HG03520 (cell line): ENCODE data around the gene HRH2.

Source experiments
- ATAC-seq: cut with Tn5 transposase; IDR thresholded peaks from one replicate; pipeline ENCODE4 v1.9.1; 2021; ENCODE audit warnings: mild to moderate bottlenecking, moderate library complexity; ENCODE audit not compliant: unreplicated experiment

Gene HRH2

DNA sequence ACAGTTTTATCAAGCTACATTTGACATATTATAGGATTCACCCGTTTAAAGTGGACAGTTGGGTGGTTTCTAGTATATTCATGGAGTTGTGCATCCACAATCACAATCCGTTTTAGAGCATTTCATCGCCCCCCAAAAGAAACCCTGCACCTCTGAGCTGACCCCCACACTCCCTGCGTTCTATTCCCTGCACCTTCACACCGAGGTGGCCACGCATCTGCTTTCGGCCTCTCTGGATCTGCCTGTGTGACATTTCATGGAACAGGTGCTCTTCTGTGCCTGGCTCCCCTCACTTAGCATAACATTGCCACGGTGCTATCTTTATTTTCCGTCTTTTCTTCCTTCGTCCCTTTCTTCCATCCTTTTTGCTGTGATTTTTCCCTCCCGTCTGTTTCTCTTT lies 32.7 kb downstream of the HRH2 start:
- ATAC-seq: no peak

DNA sequence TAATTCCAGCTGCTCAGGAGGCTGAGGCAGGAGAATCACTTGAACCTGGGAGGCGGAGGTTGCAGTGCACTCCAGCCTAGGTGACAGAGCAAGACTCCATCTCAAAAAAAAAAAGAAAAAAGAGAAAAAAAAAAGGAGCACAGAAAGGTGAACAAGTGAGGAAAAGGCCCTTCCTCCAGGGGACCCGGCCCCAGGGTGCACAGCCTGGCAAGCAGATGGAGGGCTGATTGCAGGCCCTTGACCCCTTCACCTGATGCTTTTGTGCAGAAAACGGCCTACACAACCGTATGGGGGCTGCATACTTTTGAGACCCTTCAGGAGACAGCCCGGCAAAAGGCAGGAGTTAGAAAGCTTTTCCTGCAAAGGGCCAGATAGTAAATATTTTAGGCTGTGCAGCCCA lies 33.9 kb downstream of the HRH2 start:
- ATAC-seq: no peak

DNA sequence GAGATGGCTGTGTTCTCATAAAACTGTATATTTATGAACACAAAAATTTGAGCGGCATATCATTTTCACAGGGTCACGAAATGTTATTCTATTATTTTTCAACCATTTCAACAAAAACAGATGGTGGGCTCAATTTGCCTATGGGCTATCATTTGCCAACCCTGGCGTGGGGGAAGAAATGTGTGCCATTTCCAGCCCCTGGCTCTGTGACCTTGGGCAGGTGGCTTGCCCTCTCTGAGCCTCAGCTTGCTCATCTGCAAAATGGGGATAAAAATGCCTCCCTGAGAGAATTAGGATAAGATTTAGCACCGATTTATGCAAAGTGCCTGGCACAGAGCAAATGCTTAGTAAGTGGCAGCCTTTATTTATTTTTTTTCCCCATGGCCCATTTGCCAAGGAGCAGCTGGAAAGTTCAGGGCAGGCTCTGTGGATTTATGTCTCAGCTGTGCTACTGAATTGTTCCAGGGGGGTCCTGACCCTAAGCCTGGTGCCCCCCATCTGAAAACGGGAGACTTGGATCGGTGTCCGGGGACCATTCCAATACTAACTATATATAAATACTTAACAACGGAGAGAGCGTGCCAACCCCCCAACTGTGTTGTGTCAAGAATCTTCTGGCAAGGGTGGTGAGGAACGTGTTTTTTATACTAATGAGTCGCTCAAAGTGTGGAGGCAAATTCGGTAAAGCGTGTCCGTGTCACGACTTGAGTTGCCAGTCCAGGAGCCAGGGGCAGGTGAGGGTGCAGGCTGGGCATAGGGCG lies 34.5 kb downstream of the HRH2 start:
- ATAC-seq: no peak

DNA sequence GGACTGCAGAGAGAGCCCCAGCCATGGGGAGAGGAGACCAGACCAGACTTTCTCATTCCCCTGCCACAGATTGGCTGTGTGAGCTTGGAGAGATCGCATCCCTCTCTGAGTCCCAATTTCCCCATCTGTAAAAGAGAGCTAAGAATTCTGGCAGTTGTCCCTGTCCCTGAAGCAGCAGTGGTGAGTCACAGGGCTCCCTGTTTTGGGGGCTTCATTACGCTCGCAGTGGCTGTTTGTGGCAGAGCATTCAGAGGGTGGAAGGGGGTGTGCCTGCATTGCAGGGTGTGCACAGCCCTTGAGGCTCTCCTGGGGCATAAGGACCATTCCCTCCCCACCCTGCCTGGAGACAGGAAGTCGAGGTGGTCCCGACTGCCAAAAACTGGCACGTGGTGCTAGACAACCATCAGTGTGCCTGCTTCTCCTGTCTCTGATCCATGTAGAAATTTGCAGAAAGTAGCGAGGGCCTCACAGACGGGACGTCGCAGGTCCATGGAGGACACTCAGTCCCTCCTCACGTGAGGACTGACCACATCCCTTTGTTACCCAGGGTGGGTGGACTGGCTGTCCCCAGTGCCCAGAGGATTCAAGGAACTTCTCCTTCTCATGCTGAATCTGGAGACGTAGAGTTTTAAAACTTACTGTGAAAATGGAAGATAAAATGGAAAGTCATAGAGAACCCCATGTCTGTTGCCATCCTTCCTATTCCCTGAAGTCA lies 35.3 kb downstream of the HRH2 start:
- ATAC-seq: no peak

DNA sequence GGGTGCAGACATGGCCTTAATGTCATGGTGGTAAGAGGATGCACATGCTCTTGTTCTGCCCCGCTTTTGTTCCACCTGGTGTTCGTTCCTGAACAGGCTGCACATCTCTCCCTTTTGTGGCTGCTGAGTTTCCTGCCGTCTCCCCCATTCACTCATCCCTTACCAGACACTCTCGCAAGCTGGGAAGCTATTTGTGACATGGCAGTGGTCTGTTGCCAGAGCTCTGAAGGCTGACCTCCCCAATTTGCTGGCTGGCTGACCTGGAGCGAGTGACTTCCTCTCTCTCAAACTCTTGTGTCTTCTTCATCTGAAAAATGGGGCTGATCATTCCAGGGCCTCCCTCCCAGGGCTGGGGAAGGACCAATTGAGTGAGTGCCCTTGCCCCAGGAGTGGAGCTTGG lies 35.9 kb downstream of the HRH2 start:
- ATAC-seq: no peak

DNA sequence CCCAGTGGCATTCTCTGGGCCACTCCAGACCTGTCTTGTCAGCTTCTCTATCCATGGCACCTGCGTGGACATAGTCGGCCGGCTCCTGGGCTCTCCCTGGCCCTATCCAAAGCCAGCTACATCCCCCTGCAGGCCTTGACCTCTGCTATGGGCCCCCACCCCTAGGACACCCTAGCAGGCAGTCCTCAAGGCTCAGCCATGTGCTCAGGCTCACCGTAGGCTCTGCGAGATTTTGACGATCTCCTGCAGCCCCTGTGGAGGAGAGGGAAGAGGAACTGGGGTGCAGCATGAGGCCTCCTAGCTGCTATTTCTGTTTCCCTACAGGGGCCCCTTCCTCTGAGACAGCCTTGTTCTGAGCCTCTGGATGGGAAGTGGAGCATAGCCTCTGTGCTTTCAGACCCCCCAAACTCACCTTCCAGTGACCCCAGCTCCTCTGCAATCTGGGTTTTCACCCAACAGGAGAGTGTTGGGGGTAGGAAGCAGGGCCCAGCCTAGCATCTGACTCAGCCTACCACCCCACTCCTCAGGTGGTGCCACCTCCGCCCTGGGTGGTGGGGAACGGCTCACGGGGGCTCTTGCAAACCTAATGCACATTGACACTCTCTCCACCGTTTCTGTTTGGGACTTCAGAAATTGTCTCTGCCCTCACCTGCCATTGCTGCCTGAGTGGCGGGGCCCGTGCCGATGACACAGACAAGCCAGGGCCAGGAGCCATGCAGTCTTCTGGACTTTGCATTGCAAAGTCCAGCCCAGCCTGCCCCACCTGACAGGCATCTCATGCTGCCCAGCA lies 36.7 kb downstream of the HRH2 start:
- ATAC-seq: no peak

DNA sequence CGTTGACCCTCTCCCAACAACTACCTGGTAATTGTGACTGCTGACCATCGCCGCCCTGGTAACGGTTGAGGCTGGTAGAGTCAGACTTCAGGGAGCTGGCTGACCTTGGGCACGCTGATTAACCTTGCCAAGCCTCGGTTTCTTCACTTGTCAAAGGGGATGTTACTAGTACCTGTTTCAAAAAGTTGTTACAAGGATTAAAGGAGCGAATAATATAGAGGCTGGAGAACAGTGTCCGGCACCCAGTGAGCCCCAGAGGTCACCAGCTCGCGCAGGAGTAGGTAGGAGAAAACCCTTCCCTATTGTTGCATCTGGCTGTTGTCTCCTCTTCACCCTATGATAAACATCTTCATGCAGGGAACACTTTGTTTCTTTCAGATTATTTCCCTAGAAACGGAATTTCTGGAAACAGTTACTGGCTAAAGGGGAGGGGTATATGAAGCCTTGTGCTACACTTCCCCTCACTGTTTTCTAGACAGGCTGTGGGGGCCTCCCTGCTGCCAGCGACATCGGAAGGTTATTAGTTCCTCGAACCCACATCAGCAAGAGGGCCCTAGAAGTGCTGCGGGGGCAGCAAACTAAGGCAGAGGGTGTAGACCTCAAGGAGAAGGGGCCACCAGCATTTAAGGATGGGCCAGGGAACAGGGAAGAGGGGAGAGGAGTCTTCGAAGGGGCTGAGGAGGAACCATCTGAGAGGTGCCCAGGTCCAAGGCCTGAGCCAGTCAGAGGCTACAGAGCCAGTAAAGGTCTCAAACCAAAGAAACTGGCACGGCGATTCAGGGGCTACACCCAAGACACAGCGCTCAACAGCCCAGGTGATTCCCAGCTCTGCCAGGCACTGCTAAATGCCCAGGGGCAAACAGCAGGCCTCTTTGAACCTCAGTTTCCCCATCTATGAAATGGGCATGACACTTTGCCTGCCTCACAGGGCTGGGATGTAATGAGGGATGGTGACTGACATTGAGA lies 37.6 kb downstream of the HRH2 start:
- ATAC-seq: no peak

DNA sequence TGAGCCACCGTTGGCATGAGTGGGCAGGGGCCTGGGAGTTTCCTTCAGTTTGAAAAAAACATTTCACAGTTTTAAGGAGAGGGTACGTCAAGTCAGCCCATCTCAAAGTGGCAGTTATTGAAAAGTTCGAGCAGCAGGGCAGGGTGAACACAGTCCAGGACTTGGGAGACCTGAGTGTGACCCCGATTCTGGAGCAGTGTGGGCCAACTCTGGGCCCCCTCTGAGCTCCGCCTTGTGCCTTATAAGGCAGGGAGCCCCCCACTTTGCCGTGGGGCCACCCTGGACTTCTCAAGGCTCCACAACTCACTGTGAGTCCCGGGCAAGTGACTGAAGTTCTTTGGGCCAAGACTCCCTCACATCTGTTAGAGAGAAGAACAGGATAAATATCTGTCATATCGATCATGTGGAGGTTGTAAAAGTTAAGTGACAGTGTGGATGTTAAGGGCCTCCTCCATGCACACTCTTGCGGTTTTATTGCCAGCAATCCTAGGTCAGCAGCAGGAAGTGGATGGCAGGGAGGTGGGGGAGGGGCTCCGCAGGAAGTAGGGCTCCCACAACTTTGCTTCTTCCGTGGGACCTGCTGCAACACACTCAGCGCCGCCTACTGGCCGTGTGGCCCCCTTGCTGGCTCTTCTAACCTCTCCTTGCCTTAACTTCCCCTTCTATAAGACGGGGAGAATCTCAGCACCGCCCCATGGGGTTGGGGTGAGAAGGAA lies 38.4 kb downstream of the HRH2 start:
- ATAC-seq: no peak

DNA sequence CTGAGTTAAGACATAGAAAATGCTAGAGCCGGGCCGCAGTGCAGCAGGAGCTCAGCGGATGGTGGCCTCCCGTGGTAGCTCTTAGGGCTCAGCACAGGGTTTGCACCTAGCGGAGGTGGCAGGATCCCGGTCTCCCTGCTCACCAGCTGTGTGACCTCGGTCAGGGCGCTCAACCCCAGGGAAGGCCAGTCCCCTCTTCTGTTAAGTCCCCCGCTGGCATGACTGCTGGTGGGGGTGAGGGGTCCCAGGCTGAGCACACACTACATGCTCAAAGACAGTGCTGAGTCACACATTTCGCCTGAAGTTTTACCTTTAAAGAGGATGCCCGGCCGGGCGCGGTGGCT lies 39.0 kb downstream of the HRH2 start:
- ATAC-seq: no peak

DNA sequence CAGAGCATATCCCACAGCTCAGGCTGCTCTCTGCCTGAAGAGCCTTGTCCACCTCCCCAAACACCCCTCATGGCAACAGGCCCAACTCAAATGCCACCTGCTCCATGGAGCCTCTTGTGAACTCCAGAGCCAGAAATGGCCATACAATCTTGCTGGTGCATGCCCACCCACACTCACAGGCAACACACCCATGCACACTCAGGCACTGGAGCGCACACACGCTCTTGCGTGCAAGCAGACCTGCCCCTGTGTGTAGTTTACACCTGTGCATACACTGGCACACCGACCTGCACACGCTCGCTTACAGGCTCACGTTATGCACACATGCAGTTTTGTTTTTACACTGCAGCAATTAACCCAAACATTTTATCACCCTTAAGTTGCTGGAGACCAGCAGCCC lies 40.0 kb downstream of the HRH2 start:
- no peak for ATAC-seq

DNA sequence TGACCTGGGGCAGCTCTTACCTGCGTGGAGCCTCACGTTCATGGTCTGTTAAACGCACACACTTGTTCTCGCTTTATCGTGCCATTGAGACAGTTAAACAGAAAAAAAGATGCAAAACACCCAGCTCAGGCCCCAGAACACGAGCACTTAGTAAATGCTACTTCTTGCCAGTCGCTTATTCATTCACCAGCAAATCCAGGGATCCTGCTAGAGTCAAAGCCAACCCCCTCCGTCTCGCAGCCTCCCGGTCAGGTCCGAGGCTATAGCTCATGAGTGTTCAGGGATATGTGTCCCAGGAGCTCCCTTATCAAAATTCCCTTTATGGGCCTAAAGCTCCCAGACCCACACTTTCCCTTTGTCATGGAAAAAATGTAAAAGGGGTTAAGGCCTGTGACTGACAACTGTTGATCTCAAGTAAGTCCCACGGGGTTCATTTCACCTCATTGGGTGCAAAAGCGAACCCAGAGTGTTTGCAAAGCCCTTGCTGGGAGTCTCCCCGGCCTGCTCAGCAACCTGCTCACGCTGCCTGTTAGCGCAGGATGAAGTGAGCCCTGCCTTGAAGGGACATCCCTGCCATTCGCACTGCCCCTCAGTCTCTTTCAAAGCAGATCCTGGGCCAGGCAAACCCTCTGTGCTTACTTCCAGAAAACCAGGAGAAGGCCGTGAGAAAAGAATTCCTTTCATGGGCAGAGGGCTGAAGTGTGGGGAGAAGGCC lies 40.7 kb downstream of the HRH2 start:
- no peak for ATAC-seq

DNA sequence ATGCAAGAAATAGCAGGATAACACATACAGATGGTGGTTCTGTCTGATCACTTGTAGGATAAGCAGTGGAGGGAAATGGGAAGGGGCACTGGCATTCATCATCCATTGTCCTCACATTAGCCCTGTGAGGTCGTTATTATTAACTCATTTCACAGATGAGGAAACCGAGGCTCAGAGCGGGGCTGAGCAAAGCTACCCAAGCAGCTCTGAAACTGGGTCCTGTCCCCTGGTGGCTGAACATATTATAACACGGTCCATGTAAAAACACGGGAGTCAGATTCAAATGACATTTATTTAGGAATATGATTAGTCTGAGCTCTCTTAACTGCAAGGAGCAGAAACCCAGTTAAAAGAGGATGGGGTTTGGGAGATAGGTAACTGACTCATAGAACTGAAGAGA lies 43.1 kb downstream of the HRH2 start:
- no peak for ATAC-seq

DNA sequence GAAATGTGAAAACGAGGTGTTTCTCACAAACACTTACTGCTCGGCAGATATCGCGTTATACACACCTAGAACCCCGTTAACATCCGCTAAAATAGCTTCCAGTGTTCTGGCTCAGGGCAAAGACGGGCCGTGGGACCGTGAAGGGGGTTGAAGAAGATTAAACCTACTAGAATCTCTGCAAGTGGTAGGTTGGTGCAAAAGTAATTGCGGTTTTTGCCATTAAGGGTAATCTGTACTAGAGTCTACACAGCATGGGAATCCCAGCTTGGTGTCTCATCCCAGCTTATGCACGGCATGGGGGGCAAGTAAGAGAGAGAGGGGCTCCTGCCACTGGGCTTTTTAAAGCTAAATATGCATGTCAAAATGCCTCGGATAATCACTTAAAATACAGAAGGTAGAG lies 43.9 kb downstream of the HRH2 start:
- no peak for ATAC-seq

DNA sequence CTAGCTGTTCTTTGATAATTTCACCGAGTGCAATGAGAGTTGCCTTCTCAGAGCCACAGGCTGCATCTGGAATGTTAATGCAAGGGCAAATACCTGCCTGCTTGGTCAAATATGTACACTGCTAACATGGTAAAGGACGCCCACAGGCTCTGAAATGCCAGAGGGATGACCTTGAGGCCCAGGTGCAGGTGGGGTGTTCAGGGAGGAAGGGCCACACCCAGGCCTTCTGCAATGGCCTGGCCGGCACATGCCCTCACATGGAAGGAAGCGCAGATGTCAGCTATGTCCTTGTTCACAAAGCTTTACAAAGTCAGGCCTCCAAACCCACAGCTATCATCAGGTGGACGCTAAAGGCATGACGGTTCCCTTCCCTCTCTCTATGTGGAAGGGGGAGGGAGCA lies 48.6 kb downstream of the HRH2 start:
- no peak for ATAC-seq

DNA sequence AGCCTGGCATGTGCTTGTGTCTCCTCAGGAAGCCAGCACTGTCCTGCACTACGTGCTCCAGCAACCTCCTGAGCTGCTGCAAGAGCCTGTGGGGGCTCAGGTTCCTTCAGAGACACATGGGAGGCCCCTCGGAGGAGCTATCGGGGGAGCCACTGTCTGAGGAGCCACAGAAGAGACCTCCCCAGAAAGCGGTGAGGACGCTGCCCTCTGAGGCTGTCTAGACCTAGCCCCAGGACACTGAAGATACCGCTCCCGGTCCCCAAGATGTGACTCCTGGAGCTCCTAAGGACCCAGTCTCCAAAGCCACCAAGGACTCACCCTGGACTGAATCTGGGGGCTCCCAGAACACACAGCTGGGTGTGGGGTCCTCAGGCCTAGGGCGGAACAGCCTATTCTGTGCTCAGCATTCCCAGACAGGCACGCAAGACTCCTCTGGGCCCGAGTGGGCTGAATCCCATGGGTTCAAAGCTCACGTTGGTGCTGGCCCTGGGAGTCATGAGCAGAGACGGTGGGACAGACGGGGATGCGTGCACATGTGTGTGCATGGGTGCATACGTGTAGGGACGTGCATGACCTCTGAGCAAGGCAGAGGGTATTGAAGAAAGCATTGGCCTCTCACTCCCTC lies 50.0 kb downstream of the HRH2 start:
- no peak for ATAC-seq

DNA sequence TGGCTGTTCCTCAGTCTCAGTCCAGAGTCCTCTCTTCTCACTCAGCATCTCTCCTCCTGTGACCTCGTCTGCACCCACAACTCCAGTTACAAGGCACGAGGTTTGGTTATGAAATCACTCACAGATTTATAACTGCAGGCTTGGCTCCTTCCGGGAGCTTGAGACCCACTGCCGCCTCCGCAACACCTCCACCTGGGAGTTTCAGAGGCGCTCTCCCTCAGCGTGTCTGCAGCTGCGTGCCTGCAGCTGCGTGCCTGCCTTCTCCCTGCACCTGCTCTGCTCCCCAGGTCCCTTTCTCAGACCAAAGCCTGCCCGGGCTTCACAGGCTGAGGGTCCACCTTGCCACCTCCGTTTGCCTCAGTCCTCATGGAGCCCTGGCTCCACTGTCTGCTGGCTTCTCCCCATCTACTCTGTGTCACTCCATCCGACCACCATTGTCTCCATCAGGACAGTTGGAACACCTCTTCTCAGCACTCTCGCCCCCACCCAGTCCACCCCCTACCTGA lies 51.5 kb downstream of the HRH2 start:
- ATAC-seq: no peak

DNA sequence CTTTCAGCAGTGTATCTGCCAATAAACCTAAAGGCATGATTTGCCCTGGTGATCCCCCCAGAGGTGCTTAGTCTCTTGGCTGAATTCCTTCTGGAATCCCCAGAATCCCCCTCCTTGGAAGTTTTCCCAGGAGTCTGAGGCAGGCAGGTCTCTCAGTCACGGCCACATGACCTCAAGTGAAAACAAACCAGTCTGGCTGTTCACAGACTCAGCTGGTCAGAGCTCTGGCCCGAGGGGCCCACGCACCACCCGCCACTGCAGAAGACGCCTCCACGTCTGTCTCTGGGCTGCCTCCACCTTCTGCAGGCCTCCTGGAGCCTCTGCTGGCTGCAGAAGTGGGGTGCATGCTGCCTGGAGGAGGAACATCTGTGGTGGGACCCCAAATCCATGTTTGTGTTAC lies 52.5 kb downstream of the HRH2 start:
- ATAC-seq: no peak

DNA sequence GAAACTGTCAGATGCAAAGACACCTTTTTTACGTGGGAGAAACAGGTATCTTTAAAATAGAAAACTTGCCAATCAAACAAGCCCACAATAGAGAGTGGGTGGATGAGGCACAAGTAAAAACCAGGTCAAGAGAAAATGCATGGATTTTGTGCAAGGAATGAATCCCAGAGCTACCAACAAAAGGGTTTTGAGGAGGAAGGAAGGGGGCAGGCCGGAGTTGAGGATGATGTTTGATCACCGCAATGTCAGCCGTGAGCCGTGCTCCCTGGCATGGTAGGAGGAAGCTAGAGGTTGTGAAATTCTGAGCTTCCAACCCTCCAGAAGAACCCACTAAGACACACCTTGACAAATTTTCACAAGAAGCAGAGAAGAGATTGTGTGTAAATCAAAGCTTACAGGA lies 53.2 kb downstream of the HRH2 start:
- ATAC-seq: no peak
